Adrenal gland (tissue), 5 donors: ENCODE results near the gene EFCAB8.

Experiments
- CTCF ChIP-seq, 6 experiments: fragments of 450-650 bp in 4 of 6; fragments of 200-600 bp in 2 of 6; sonication (generic) in 1 of 6; IDR thresholded peaks; 1 replicate in 5 of 6; 2 replicates in 1 of 6; pipeline versions ENCODE4 v1.5.1 to v1.8.0; 2016 to 2021; ENCODE audit warnings: antibody characterized with exemption in 6 of 6, mild to moderate bottlenecking in 2 of 6, moderate library complexity in 1 of 6
- POLR2A ChIP-seq, 2 donors: fragments of 450-650 bp; IDR thresholded peaks; one replicate each; pipeline ENCODE4 v1.6.1; 2017; ENCODE audit warnings: antibody characterized with exemption in 2 of 2, mild to moderate bottlenecking in 2 of 2, moderate library complexity in 1 of 2
- donor health status: DM: no; HTN: no; CAD: no.

- no peak for TF ChIP-seq CTCF (IDR thresholded peaks at IDR 0.05)
- no peak for TF ChIP-seq POLR2A (IDR thresholded peaks at IDR 0.05)
Measured at GRCh38 chr20:32858189-32858588, 534 bp upstream of the EFCAB8 start.
